ENCODE measurements around the gene ADD3. TPM values are rescaled to one million over a fixed set of nuclear protein-coding genes. Genes with fewer than 3 reads are reported as not detected.

Gene ADD3
- total RNA-seq, 1 experiment from 2014 or later = 59.9 TPM

DNA sequence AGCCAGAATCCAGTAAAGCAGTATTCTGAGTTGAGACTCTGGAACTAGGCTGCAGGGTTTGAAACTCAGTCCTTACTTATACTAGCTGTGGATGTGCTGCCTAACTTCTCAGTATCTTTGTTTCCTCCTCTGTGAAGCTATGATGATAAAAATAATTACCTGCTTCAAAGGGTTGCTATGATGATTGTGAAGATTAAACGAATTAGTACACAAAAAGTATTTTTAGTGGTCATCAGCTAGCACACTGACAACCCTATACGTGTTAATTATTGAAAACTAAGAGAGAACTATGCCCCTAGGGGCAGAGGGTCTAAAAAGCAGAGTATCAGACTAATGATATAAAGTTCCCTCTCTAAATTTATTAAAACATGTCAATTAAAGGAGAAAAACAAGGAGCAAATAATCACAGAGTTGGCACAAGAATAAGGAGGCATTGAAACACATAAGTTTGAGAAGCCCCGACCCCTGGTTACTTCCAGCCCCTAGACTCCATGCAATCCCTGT lies 34.4 kb upstream of the ADD3 start:
- H4K91ac ChIP-seq (ENCODE audit: insufficient read length, low read depth, low read length) = no peak overlapping the region
- H3K14ac ChIP-seq (ENCODE audit: insufficient read depth, low read length) = no peak overlapping the region
- no peak overlapping the region for H2BK12ac ChIP-seq (ENCODE audit: insufficient read length, low read depth, low read length)
- no peaks in the 10 kb centered on the region for H4K20me1 ChIP-seq (ENCODE audit: control insufficient read depth, insufficient read depth, insufficient read length)
- no peaks in the 10 kb centered on the region for H3K79me1 ChIP-seq (ENCODE audit: insufficient read depth, low read depth, low read length, poor library complexity, severe bottlenecking)
- no peak overlapping the region for H2BK120ac ChIP-seq (ENCODE audit: low read depth, low read length, poor library complexity, severe bottlenecking)
- no peak overlapping the region for H3K23ac ChIP-seq (ENCODE audit: insufficient read length, low read depth, low read length)
- no peak overlapping the region for H2AFZ ChIP-seq (ENCODE audit: low read length)
- H3K4me1 ChIP-seq (ENCODE audit: insufficient read depth, low read length) = peaks cover 3% of the 10 kb centered on the region; the same call in 1 of the 2 replicates
- H2BK5ac ChIP-seq (ENCODE audit: insufficient read length, low read length) = no peak overlapping the region
- no peaks in the 10 kb centered on the region for H3K9me3 Mint-ChIP-seq
- no peak overlapping the region for H2AK5ac ChIP-seq (ENCODE audit: insufficient read length, low read length)
- H2BK15ac ChIP-seq (ENCODE audit: low read depth, low read length) = no peak overlapping the region
- WGBS (ENCODE audit: extremely low coverage, insufficient read length, low lambda C conversion rate) = no CpG with 5 or more reads among the region's 3 CpGs
- H3K4me2 ChIP-seq (ENCODE audit: insufficient read depth, insufficient read length, low read length) = no peak overlapping the region
- H3K4ac ChIP-seq (ENCODE audit: low read depth, low read length) = no peak overlapping the region
- no peaks in the 10 kb centered on the region; the same call in 1 of the 2 replicates for H3K79me2 ChIP-seq (ENCODE audit: insufficient read depth, low read length)
- no peaks in the 10 kb centered on the region for H3K9me3 ChIP-seq (ENCODE audit: control insufficient read depth, low read depth, low read length)
- H3K27me3 Mint-ChIP-seq (ENCODE audit: low read depth) = no peaks in the 10 kb centered on the region
- no peak overlapping the region for H3K9ac ChIP-seq (ENCODE audit: extremely low read depth, insufficient read length, low read length)
- H3T11ph ChIP-seq (ENCODE audit: low read length) = no peak overlapping the region
- H4K5ac ChIP-seq (ENCODE audit: insufficient read length, low read depth, low read length) = no peak overlapping the region
- H3K27ac Mint-ChIP-seq = no peak overlapping the region
- DNase-seq = no peak
- peaks cover 18 to 44% of the 10 kb centered on the region in 2 experiments for H3K4me1 Mint-ChIP-seq
- no peak overlapping the region for H2BK20ac ChIP-seq (ENCODE audit: low read depth, low read length, poor library complexity, severe bottlenecking)
- H3K27me3 ChIP-seq (ENCODE audit: insufficient read depth, low read length) = no peaks in the 10 kb centered on the region
- H3K56ac ChIP-seq (ENCODE audit: insufficient read length, low read depth, low read length) = no peak overlapping the region
- no peaks in the 10 kb centered on the region for H3K23me2 ChIP-seq (ENCODE audit: insufficient read length, low read depth, low read length, poor library complexity, severe bottlenecking)
- no peaks in the 10 kb centered on the region for H3K36me3 Mint-ChIP-seq (ENCODE audit: insufficient read depth in 1 of 3, low read depth in 3 of 3)
- TF ChIP-seq, protein P1, sequence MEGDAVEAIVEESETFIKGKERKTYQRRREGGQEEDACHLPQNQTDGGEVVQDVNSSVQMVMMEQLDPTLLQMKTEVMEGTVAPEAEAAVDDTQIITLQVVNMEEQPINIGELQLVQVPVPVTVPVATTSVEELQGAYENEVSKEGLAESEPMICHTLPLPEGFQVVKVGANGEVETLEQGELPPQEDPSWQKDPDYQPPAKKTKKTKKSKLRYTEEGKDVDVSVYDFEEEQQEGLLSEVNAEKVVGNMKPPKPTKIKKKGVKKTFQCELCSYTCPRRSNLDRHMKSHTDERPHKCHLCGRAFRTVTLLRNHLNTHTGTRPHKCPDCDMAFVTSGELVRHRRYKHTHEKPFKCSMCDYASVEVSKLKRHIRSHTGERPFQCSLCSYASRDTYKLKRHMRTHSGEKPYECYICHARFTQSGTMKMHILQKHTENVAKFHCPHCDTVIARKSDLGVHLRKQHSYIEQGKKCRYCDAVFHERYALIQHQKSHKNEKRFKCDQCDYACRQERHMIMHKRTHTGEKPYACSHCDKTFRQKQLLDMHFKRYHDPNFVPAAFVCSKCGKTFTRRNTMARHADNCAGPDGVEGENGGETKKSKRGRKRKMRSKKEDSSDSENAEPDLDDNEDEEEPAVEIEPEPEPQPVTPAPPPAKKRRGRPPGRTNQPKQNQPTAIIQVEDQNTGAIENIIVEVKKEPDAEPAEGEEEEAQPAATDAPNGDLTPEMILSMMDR (conservative IDR thresholded peaks at IDR 0.05) = no peak; the same call in 2 of the 3 replicates
- no peak overlapping the region for H4K8ac ChIP-seq (replicated peaks; ENCODE audit: insufficient read length, low read depth, low read length)
- H3K4me3 Mint-ChIP-seq = no peak overlapping the region
- no peak overlapping the region for H3K27ac ChIP-seq (ENCODE audit: insufficient read length, low read depth, low read length)
- no peak overlapping the region for H3K18ac ChIP-seq (ENCODE audit: insufficient read length, low read depth, low read length)

All from H9 (cell line).